ENCODE measurements around the gene ABHD17A. TPM values are rescaled to one million over a fixed set of nuclear protein-coding genes. Genes with fewer than 3 reads are reported as not detected.

ABHD17A gene
- total and polyA plus RNA-seq, 9 of the 15 experiments (the other 6 are each of a cell fraction or from before 2014, with no cell fraction given): 0.04 to 135 (median 21.8) TPM; not detected in 1

DNA sequence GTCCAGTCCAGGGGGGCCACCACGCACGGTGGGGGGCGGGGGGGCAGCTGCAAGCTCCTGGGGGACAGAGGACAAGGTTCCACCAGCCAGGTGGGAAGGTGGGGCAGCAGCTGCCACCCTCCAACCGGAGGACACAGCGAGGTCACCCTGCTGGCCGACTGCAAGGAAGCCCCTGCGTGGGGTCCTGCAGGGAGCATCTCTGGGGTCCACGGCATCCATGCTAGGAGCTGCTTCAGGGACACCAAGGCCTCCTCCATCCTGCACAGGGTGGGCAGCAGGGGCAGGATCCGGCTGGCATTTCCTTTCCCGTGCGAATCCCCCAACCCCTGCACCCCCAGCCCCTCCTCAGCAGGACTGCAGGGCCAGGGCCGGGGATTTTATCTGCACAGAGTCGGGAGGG, 13.7 kb downstream of the ABHD17A start:
- 84% methylated on average over 8 of the region's 13 CpGs for WGBS (ENCODE audit: insufficient coverage, low coverage, missing lambda C conversion rate)

GRCh38 chr19:1871140-1871597, 14.1 kb downstream of the ABHD17A start:
- H3K4me2 ChIP-seq (ENCODE audit: insufficient read depth, low read length): peak overlapping the region; percentile 57; the same call in 1 of the 2 replicates
- TF ChIP-seq SFPQ (IDR thresholded peaks at IDR 0.05; ENCODE audit: low read depth, low read length): no peak
- no peak for TF ChIP-seq DPF2 (IDR thresholded peaks at IDR 0.05)
- peak; percentile 24; the same call in 1 of the 2 replicates for TF ChIP-seq CBFA2T2 (conservative IDR thresholded peaks at IDR 0.05)
- TF ChIP-seq RBM22 (IDR thresholded peaks at IDR 0.05; ENCODE audit: low read depth, low read length, poor library complexity, severe bottlenecking): peak; percentile 33
- TF ChIP-seq CBFA2T3 (IDR thresholded peaks at IDR 0.05): peak; percentile 29; the same call in 1 of the 2 replicates
- peak; percentile 59; the same call in 1 of the 2 replicates for TF ChIP-seq POLR2G (IDR thresholded peaks at IDR 0.05; ENCODE audit: low read depth, low read length)
- peak; percentile 47; the same call in 1 of the 2 replicates for TF ChIP-seq RBFOX2 (IDR thresholded peaks at IDR 0.05; ENCODE audit: low read depth, low read length)
- peak; percentile 12 for TF ChIP-seq CCNT2 (IDR thresholded peaks at IDR 0.05; ENCODE audit: borderline replicate concordance, extremely low read depth, insufficient read length, low read depth, low read length)
- no peak for TF ChIP-seq MAFF (IDR thresholded peaks at IDR 0.05; ENCODE audit: low read length)
- TF ChIP-seq ZFX (CRISPR knock-in tag; IDR thresholded peaks at IDR 0.05): no peak
- no peak for TF ChIP-seq FOXJ3 (CRISPR knock-in tag; IDR thresholded peaks at IDR 0.05)
- peak in 1 of 2 experiments; percentile 23; a peak in 1 of 4 replicates for TF ChIP-seq RAD21 (CRISPR knock-in tag; conservative IDR thresholded peaks at IDR 0.05 in 1 of 2, IDR thresholded peaks at IDR 0.05 in 1 of 2)

More for the DNA sequence above, 13.7 kb downstream of the ABHD17A start:
- H3K9ac ChIP-seq (ENCODE audit: insufficient read depth in 1 of 2, low read depth in 2 of 2, low read length in 2 of 2): peak overlapping the region in 1 of 2 experiments; percentile 80; a peak in 2 of 4 replicates
- ChIA-PET CTCF (ENCODE audit: low intra/inter-chr PET ratio) (no interaction called here), POLR2A (interaction anchor here (0.6 to 1.3 kb wide), 8 partner anchors 9 to 147 kb away, joined by 3 to 6 read pairs (median 4); no protein-coding TSS in a partner anchor)
- intact Hi-C loops (cut with micrococcal nuclease): loop anchor here (2.0 kb wide), 1 partner anchor 25 kb away; no protein-coding TSS in a partner anchor
- peaks cover 37% of the 10 kb centered on the region; the same call in 2 of the 3 replicates for H3K36me3 ChIP-seq (ENCODE audit: control insufficient read depth, insufficient read depth, low read length)
- no peak overlapping the region for H3K4me2 ChIP-seq (ENCODE audit: insufficient read depth, low read length)
- DNase-seq (ENCODE audit: extremely low read depth in 1 of 4, low spot score in 3 of 4): no peak
- TF ChIP-seq POLR2G (IDR thresholded peaks at IDR 0.05; ENCODE audit: low read depth, low read length): peak; percentile 5; the same call in 1 of the 2 replicates
- TF ChIP-seq ZNF311 (CRISPR knock-in tag; IDR thresholded peaks at IDR 0.05): no peak
- TF ChIP-seq ZBED1 (IDR thresholded peaks at IDR 0.05): no peak
- TF ChIP-seq ETV1 (tag; conservative IDR thresholded peaks at IDR 0.05; ENCODE audit: low read depth): no peak
- no TSS peak for BruUV-seq (replicated peaks)
- H3K4me3 ChIP-seq: no peak overlapping the region
- H3K27ac ChIP-seq (ENCODE audit: extremely low read depth, low read depth, low read length): no peak overlapping the region
- no peak for FAIRE-seq
- no peaks in the 10 kb centered on the region for H3K9me3 ChIP-seq (replicated peaks; ENCODE audit: control insufficient read depth, insufficient read depth, low read depth, low read length)
- no peak overlapping the region for H2AFZ ChIP-seq (ENCODE audit: low read depth, low read length)
- in situ Hi-C loops (cut with MboI): no loop called here
- H3K9me1 ChIP-seq (ENCODE audit: control insufficient read depth, insufficient read depth, low read length): no peaks in the 10 kb centered on the region
- no peaks in the 10 kb centered on the region for H3K27me3 ChIP-seq (ENCODE audit: control insufficient read depth in 2 of 2, insufficient read depth in 2 of 2, low read length in 2 of 2)
- no peak for ATAC-seq
- peaks cover 50 to 74% of the 10 kb centered on the region in 2 experiments for H3K4me1 ChIP-seq (replicated peaks in 1 of 2; ENCODE audit: control insufficient read depth in 2 of 2, insufficient read depth in 2 of 2, low read length in 2 of 2)
- peaks cover 71% of the 10 kb centered on the region for H3K79me2 ChIP-seq (ENCODE audit: control insufficient read depth, insufficient read depth, low read length)
- peaks cover 5% of the 10 kb centered on the region; the same call in 1 of the 2 replicates for H4K20me1 ChIP-seq (replicated peaks; ENCODE audit: control insufficient read depth, insufficient read depth, low read length)

More at GRCh38 chr19:1871140-1871597, 14.1 kb downstream of the ABHD17A start:
- H2AFZ ChIP-seq (ENCODE audit: low read depth, low read length): no peak overlapping the region
- no peaks in the 10 kb centered on the region for H3K9me1 ChIP-seq (ENCODE audit: control insufficient read depth, insufficient read depth, low read length)
- H3K27ac ChIP-seq (ENCODE audit: extremely low read depth, low read depth, low read length): 0 out of 3 replicates have a peak overlapping the region, but pooled peaks have one; percentile 32
- 46% methylated on average over 15 of the region's 15 CpGs for WGBS (ENCODE audit: insufficient coverage, low coverage, missing lambda C conversion rate)
- peaks cover 5% of the 10 kb centered on the region; the same call in 1 of the 2 replicates for H4K20me1 ChIP-seq (replicated peaks; ENCODE audit: control insufficient read depth, insufficient read depth, low read length)
- ChIA-PET POLR2A (interaction anchor here (0.8 to 1.1 kb wide), 2 partner anchors 10 to 27 kb away, joined by 3 to 4 read pairs; no protein-coding TSS in a partner anchor), CTCF (ENCODE audit: low intra/inter-chr PET ratio) (no interaction called here)
- ATAC-seq: no peak
- peaks cover 70% of the 10 kb centered on the region for H3K79me2 ChIP-seq (ENCODE audit: control insufficient read depth, insufficient read depth, low read length)
- intact Hi-C loops (cut with micrococcal nuclease) (no loop called here), in situ Hi-C loops (cut with MboI) (no loop called here)
- no peak for FAIRE-seq
- no peaks in the 10 kb centered on the region for H3K27me3 ChIP-seq (ENCODE audit: control insufficient read depth in 2 of 2, insufficient read depth in 2 of 2, low read length in 2 of 2)
- no peak overlapping the region for H3K4me3 ChIP-seq
- peak overlapping the region in 1 of 2 experiments; percentile 84; a peak in 2 of 4 replicates for H3K9ac ChIP-seq (ENCODE audit: insufficient read depth in 1 of 2, low read depth in 2 of 2, low read length in 2 of 2)
- H3K4me1 ChIP-seq (replicated peaks in 1 of 2; ENCODE audit: control insufficient read depth in 2 of 2, insufficient read depth in 2 of 2, low read length in 2 of 2): peaks cover 49 to 69% of the 10 kb centered on the region in 2 experiments
- no TSS peak for BruUV-seq (replicated peaks)
- H3K9me3 ChIP-seq (replicated peaks; ENCODE audit: control insufficient read depth, insufficient read depth, low read depth, low read length): no peaks in the 10 kb centered on the region
- H3K36me3 ChIP-seq (ENCODE audit: control insufficient read depth, insufficient read depth, low read length): peaks cover 37% of the 10 kb centered on the region; the same call in 2 of the 3 replicates
- peak in 1 of 4 experiments; percentile 60 for DNase-seq (ENCODE audit: extremely low read depth in 1 of 4, low spot score in 3 of 4)

All from K562 (cell line).